ENCODE data around the gene PLCXD3. TPM values are rescaled to one million over a fixed set of nuclear protein-coding genes. Genes with fewer than 3 reads are reported as not detected.

The PLCXD3 gene
- total and polyA plus RNA-seq, 10 of the 15 experiments (the other 5 are each of a cell fraction or from before 2014, with no cell fraction given) = not detected

DNA sequence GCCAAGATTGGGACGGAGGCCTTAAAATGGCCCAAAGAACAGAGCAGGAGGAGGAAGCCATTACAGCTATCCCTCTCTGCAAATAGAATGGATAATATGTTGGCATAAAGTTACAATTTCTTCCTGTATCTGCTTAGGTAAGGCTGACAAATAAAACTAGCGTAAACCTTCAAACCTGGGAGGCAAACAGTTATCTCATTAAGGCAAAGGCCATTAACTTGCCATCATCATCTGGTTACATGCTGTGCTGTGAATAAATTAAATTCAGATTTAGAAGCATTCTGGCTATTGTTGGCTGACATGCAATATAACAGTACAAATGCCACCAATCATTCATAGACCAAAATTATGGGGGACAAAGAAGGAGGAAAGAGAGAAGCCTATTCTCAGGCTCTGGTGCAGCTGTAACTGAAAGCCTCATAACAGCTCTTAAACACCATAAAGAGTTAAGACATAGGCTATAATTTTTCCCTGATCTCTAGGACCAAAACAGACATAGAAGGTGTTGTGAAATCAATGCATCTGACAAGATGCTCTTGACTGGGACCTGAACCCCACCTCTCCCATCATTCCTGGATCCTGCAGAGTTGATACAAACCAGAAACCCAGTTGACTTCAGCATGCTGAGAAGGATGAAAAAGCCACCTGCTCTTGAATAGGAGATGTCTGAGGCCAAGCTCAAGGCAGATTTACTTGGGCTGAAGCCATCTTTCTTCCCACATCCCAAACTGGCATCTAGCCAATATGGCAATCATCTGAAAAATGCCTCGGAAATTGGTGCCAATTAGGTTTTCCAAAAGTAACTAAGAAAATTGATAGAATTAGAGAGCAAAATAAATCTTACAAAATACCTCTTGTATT, 62.5 kb downstream of the PLCXD3 start:
- POLR2A ChIA-PET = no interaction called here

More for the DNA sequence above, 62.5 kb downstream of the PLCXD3 start:
- no peaks in the 10 kb centered on the region for H3K79me2 ChIP-seq (ENCODE audit: control insufficient read depth, insufficient read depth, low read length)
- H3K4me3 ChIP-seq = no peak overlapping the region
- ATAC-seq (no peak), DNase-seq (ENCODE audit: low read depth, low spot score) (no peak), FAIRE-seq (no peak)
- SMC1A ChIA-PET (ENCODE audit: uncharacterized antibody, unreplicated experiment) = no interaction called here
- TF ChIP-seq, protein P1, sequence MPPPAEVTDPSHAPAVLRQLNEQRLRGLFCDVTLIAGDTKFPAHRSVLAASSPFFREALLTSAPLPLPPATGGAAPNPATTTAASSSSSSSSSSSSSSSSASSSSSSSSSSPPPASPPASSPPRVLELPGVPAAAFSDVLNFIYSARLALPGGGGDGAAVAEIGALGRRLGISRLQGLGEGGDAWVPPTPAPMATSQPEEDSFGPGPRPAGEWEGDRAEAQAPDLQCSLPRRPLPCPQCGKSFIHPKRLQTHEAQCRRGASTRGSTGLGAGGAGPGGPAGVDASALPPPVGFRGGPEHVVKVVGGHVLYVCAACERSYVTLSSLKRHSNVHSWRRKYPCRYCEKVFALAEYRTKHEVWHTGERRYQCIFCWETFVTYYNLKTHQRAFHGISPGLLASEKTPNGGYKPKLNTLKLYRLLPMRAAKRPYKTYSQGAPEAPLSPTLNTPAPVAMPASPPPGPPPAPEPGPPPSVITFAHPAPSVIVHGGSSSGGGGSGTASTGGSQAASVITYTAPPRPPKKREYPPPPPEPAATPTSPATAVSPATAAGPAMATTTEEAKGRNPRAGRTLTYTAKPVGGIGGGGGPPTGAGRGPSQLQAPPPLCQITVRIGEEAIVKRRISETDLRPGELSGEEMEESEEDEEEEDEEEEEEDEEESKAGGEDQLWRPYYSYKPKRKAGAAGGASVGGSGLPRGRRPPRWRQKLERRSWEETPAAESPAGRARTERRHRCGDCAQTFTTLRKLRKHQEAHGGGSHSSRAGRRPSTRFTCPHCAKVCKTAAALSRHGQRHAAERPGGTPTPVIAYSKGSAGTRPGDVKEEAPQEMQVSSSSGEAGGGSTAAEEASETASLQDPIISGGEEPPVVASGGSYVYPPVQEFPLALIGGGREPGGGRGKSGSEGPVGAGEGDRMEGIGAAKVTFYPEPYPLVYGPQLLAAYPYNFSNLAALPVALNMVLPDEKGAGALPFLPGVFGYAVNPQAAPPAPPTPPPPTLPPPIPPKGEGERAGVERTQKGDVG (CRISPR knock-in tag; IDR thresholded peaks at IDR 0.05) = no peak
- TF ChIP-seq, protein P2, sequence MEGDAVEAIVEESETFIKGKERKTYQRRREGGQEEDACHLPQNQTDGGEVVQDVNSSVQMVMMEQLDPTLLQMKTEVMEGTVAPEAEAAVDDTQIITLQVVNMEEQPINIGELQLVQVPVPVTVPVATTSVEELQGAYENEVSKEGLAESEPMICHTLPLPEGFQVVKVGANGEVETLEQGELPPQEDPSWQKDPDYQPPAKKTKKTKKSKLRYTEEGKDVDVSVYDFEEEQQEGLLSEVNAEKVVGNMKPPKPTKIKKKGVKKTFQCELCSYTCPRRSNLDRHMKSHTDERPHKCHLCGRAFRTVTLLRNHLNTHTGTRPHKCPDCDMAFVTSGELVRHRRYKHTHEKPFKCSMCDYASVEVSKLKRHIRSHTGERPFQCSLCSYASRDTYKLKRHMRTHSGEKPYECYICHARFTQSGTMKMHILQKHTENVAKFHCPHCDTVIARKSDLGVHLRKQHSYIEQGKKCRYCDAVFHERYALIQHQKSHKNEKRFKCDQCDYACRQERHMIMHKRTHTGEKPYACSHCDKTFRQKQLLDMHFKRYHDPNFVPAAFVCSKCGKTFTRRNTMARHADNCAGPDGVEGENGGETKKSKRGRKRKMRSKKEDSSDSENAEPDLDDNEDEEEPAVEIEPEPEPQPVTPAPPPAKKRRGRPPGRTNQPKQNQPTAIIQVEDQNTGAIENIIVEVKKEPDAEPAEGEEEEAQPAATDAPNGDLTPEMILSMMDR (IDR thresholded peaks at IDR 0.05 in 2 of 3, conservative IDR thresholded peaks at IDR 0.05 in 1 of 3; ENCODE audit: control insufficient read depth in 2 of 3, extremely low read depth in 1 of 3, insufficient read depth in 1 of 3, low read depth in 3 of 3, low read length in 3 of 3) = no peak
- TF ChIP-seq BRCA1 (IDR thresholded peaks at IDR 0.05; ENCODE audit: low read depth, low read length) (no peak), CBX3 (IDR thresholded peaks at IDR 0.05; ENCODE audit: borderline replicate concordance, low read depth) (no peak), SMAD1 (IDR thresholded peaks at IDR 0.05; ENCODE audit: low read depth, partially characterized antibody) (no peak), NR2F1 (conservative IDR thresholded peaks at IDR 0.05) (no peak)
- no TSS peak for BruUV-seq (replicated peaks)
- H3K4me1 ChIP-seq (ENCODE audit: control insufficient read depth, insufficient read depth, low read length) = no peaks in the 10 kb centered on the region
- in situ Hi-C loops (cut with MboI) (no loop called here), intact Hi-C loops (cut with micrococcal nuclease; ENCODE audit: unreplicated experiment) (no loop called here)
- H3K9ac ChIP-seq (ENCODE audit: control insufficient read depth, insufficient read depth, low read length) = no peak overlapping the region
- H2AFZ ChIP-seq (ENCODE audit: control insufficient read depth, low read depth, low read length) = no peak overlapping the region
- H3K9me3 ChIP-seq (replicated peaks; ENCODE audit: control insufficient read depth, insufficient read depth, low read length) = no peaks in the 10 kb centered on the region
- no peaks in the 10 kb centered on the region for H4K20me1 ChIP-seq (ENCODE audit: control insufficient read depth, insufficient read depth)
- CTCF ChIA-PET = no interaction called here
- no peaks in the 10 kb centered on the region for H3K36me3 ChIP-seq (ENCODE audit: control insufficient read depth in 2 of 2, insufficient read depth in 2 of 2, low read length in 1 of 2)
- no peaks in the 10 kb centered on the region for H3K27me3 ChIP-seq (replicated peaks in 1 of 2; ENCODE audit: control insufficient read depth in 2 of 2, insufficient read depth in 2 of 2, low read length in 1 of 2)
- no peak overlapping the region for H3K4me2 ChIP-seq (ENCODE audit: control insufficient read depth, insufficient read depth)
- 24% methylated on average over 3 of the region's 3 CpGs for WGBS (ENCODE audit: insufficient coverage, insufficient replicate concordance, low lambda C conversion rate, missing lambda C conversion rate)
- RAD21 ChIA-PET (ENCODE audit: unreplicated experiment) = no interaction called here
- H3K27ac ChIP-seq (ENCODE audit: control insufficient read depth, insufficient read depth) = no peak overlapping the region
